Mammary epithelial cell (primary cell): ENCODE measurements around the gene EXOG.

Experiments used
- CTCF ChIP-seq, 2 donors: IDR thresholded peaks in 1 of 2; conservative IDR thresholded peaks in 1 of 2; 2 replicates each; pipeline ENCODE4 v1.5.1; 2011 to 2012; ENCODE audit warnings: inconsistent platforms in 2 of 2, low read length in 2 of 2, mild to moderate bottlenecking in 2 of 2, control low read depth in 1 of 2, low read depth in 1 of 2; ENCODE audit not compliant: insufficient read depth in 1 of 2; ENCODE audit errors: extremely low read depth in 1 of 2
- EZH2 ChIP-seq: IDR thresholded peaks from 2 replicates; pipeline ENCODE4 v1.6.1; 2012; ENCODE audit warnings: low read length, inconsistent platforms, borderline replicate concordance

- TF ChIP-seq CTCF (conservative IDR thresholded peaks at IDR 0.05 in 1 of 2, IDR thresholded peaks at IDR 0.05 in 1 of 2; ENCODE audit: extremely low read depth in 1 of 2, insufficient read depth in 1 of 2, low read depth in 1 of 2, low read length in 2 of 2) (no peak), EZH2 (no peak)
Measured at GRCh38 chr3:38515367-38515766, 19.2 kb downstream of the EXOG start.
